HepG2 (cell line): Measurements from ENCODE around the gene SPAG7. TPM values are rescaled to one million over a fixed set of nuclear protein-coding genes. Genes with fewer than 3 reads are reported as not detected.

Source experiments
- ATAC-seq: fragments of 200-7000 bp; cut with Tn5 transposase; 3 replicates; pipeline ENCODE4 v1.9.1; 2020; ENCODE audit warnings: mild to moderate bottlenecking, moderate library complexity
- BruUV-seq: library from RNA; stranded (reverse); fragments of 400-500 nt; replicated peaks from 2 replicates; lab custom pipeline; 2021; lab: Mats Ljungman, UMichigan
- CTCF ChIA-PET: fragments of 300-600 bp; formaldehyde crosslinking; extraction: SDS; loops from one replicate; lab custom pipeline; 2021; ENCODE audit warnings: low total read pairs, inconsistent platforms, low intra/inter-chr PET ratio; lab: Yijun Ruan, JAX
- POLR2A ChIA-PET: fragments of 350-600 bp; sonication (Branson Sonifier 250); formaldehyde crosslinking; loops from one replicate; lab custom pipeline; 2020; ENCODE audit warnings: antibody characterized with exemption, inconsistent platforms; lab: Yijun Ruan, JAX
- DNase-seq: peaks from one replicate; pipeline ENCODE4 v3.0.0-alpha.2; 2015; ENCODE audit warnings: low spot score
- FAIRE-seq: peaks from 3 replicates; lab custom pipeline; 2011; peaks lifted over from hg19 to GRCh38; lab: Jason Lieb, UNC
- H2AFZ ChIP-seq: one replicate; pipeline ENCODE4 v1.6.1; 2011; ENCODE audit warnings: low read length, inconsistent platforms
- H3K27ac ChIP-seq: fragments of 300-600 bp; 3 replicates; pipeline ENCODE4 v1.8.0; 2011; ENCODE audit warnings: mixed run types, mild to moderate bottlenecking, mixed read lengths, low read length, inconsistent platforms; ENCODE audit not compliant: insufficient read depth; ENCODE audit errors: extremely low read length
- H3K27me3 ChIP-seq, 2 experiments: fragments of 200-600 bp in 1 of 2; 2 replicates in 1 of 2; 3 replicates in 1 of 2; pipeline versions ENCODE4 v1.6.0 to v1.8.0; 2011; ENCODE audit warnings: low read length in 2 of 2, mild to moderate bottlenecking in 2 of 2, moderate library complexity in 2 of 2, inconsistent platforms in 1 of 2; ENCODE audit not compliant: insufficient read depth in 2 of 2, control insufficient read depth in 1 of 2
- H3K36me3 ChIP-seq, 2 experiments: fragments of 200-600 bp in 1 of 2; replicated peaks in 1 of 2; 2 replicates in 1 of 2; 3 replicates in 1 of 2; pipeline versions ENCODE4 v1.5.1 to v1.8.0; 2011; ENCODE audit warnings: low read length in 2 of 2, inconsistent platforms in 1 of 2; ENCODE audit not compliant: insufficient read depth in 2 of 2, control insufficient read depth in 1 of 2
- H3K4me1 ChIP-seq: 2 replicates; pipeline ENCODE4 v1.5.1; 2012; ENCODE audit warnings: low read length, inconsistent platforms; ENCODE audit not compliant: insufficient read depth
- H3K4me2 ChIP-seq: 2 replicates; pipeline ENCODE4 v1.6.0; 2011; ENCODE audit warnings: low read depth, low read length, inconsistent platforms
- H3K4me3 ChIP-seq, 3 experiments: fragments of 200-600 bp in 1 of 3; sonication (generic), shearing (Covaris generic) in 1 of 3; replicated peaks in 1 of 3; 2 replicates each; pipeline ENCODE4 v1.5.1; 2011 to 2016; ENCODE audit warnings: low read length in 3 of 3, inconsistent platforms in 2 of 3, low read depth in 2 of 3, mild to moderate bottlenecking in 2 of 3, control low read depth in 1 of 3, mixed read lengths in 1 of 3; ENCODE audit not compliant: insufficient read depth in 1 of 3
- H3K79me2 ChIP-seq: one replicate; pipeline ENCODE4 v1.6.1; 2011; ENCODE audit warnings: low read length, inconsistent platforms; ENCODE audit not compliant: insufficient read depth
- H3K9ac ChIP-seq: 2 replicates; pipeline ENCODE4 v1.6.0; 2011; ENCODE audit warnings: mild to moderate bottlenecking, low read depth, low read length, inconsistent platforms; ENCODE audit not compliant: insufficient read depth
- H3K9me3 ChIP-seq: 2 replicates; pipeline ENCODE4 v1.5.1; 2012; ENCODE audit warnings: mild to moderate bottlenecking, low read length
- H4K20me1 ChIP-seq: 2 replicates; pipeline ENCODE4 v1.6.0; 2011; ENCODE audit warnings: inconsistent platforms, mild to moderate bottlenecking, low read length, moderate library complexity; ENCODE audit not compliant: insufficient read depth
- ATF3 ChIP-seq: sonication (generic); formaldehyde crosslinking; IDR thresholded peaks from 2 replicates; pipeline ENCODE4 v1.4.0; 2020; ENCODE audit warnings: missing genetic modification reagents
- BATF2 ChIP-seq: sonication (generic); formaldehyde crosslinking; IDR thresholded peaks from 2 replicates; pipeline ENCODE4 v1.8.0; 2022; ENCODE audit warnings: mild to moderate bottlenecking, missing genetic modification reagents, moderate library complexity
- BORCS8-MEF2B ChIP-seq: sonication (generic); formaldehyde crosslinking; IDR thresholded peaks from 2 replicates; pipeline ENCODE4 v1.8.0; 2022; ENCODE audit warnings: mild to moderate bottlenecking, missing genetic modification reagents
- CCDC6 ChIP-seq: sonication (generic); formaldehyde crosslinking; IDR thresholded peaks from 2 replicates; pipeline ENCODE4 v1.8.1; 2022; ENCODE audit warnings: mild to moderate bottlenecking, missing genetic modification reagents, moderate library complexity
- CEBPG ChIP-seq: IDR thresholded peaks from 2 replicates; pipeline ENCODE4 v1.6.1; 2016
- ETV5 ChIP-seq: IDR thresholded peaks from 2 replicates; pipeline ENCODE4 v1.6.1; 2018; ENCODE audit warnings: missing biosample characterization, missing genetic modification reagents, inconsistent platforms, borderline replicate concordance
- HES4 ChIP-seq: sonication (generic); formaldehyde crosslinking; IDR thresholded peaks from 2 replicates; pipeline ENCODE4 v1.9.0; 2021; ENCODE audit warnings: mild to moderate bottlenecking, missing genetic modification reagents, borderline replicate concordance
- ISL2 ChIP-seq: sonication (generic); formaldehyde crosslinking; IDR thresholded peaks from 2 replicates; pipeline ENCODE4 v1.5.0; 2020; ENCODE audit warnings: missing genetic modification reagents
- KDM1A ChIP-seq: IDR thresholded peaks from 2 replicates; pipeline ENCODE4 v1.6.1; 2016; ENCODE audit warnings: missing compliant biosample characterization
- KDM5A ChIP-seq: fragments of 200-600 bp; sonication (generic); IDR thresholded peaks from 2 replicates; pipeline ENCODE4 v1.7.0; 2018; ENCODE audit warnings: antibody characterized with exemption, mild to moderate bottlenecking, low read length, borderline replicate concordance
- MAFF ChIP-seq: IDR thresholded peaks from 2 replicates; pipeline ENCODE4 v1.6.1; 2011; ENCODE audit warnings: low read depth, low read length, improper control_type of control experiment
- MEF2D ChIP-seq: sonication (generic); formaldehyde crosslinking; IDR thresholded peaks from 2 replicates; pipeline ENCODE4 v1.5.1; 2020; ENCODE audit warnings: mild to moderate bottlenecking, missing genetic modification reagents
- PHF8 ChIP-seq: sonication (generic); formaldehyde crosslinking; IDR thresholded peaks from 2 replicates; pipeline ENCODE4 v1.5.0; 2020; ENCODE audit warnings: missing genetic modification reagents
- POLR2G ChIP-seq: fragments of 200-400 bp; formaldehyde crosslinking; IDR thresholded peaks from 2 replicates; pipeline ENCODE4 v1.6.1; 2018; ENCODE audit warnings: mild to moderate bottlenecking, low read depth, low read length, moderate library complexity
- PPARG ChIP-seq: conservative IDR thresholded peaks from 2 replicates; pipeline ENCODE4 v1.6.1; 2016; ENCODE audit warnings: missing biosample characterization, missing genetic modification reagents
- RFX3 ChIP-seq: IDR thresholded peaks from 2 replicates; pipeline ENCODE4 v1.6.1; 2016; ENCODE audit warnings: missing biosample characterization, missing genetic modification reagents
- SAP130 ChIP-seq: IDR thresholded peaks from 2 replicates; pipeline ENCODE4 v1.6.1; 2016; ENCODE audit warnings: low read depth
- SIX4 ChIP-seq: sonication (generic); formaldehyde crosslinking; IDR thresholded peaks from 2 replicates; pipeline ENCODE4 v1.4.0; 2020; ENCODE audit warnings: missing genetic modification reagents
- YY1 ChIP-seq: IDR thresholded peaks from 2 replicates; pipeline ENCODE4 v1.6.1; 2011; ENCODE audit warnings: low read length, low read depth, moderate library complexity, mild to moderate bottlenecking; ENCODE audit not compliant: insufficient read depth, insufficient replicate concordance
- ZFP37 ChIP-seq: sonication (generic); formaldehyde crosslinking; IDR thresholded peaks from 2 replicates; pipeline ENCODE4 v1.4.0; 2020; ENCODE audit warnings: missing genetic modification reagents, borderline replicate concordance
- ZNF296 ChIP-seq: sonication (generic); formaldehyde crosslinking; conservative IDR thresholded peaks from 2 replicates; pipeline ENCODE4 v1.5.0; 2020; ENCODE audit warnings: mild to moderate bottlenecking, missing genetic modification reagents
- WGBS: methylation state at CpG from one replicate; pipeline ENCODE4 v1.1.6; 2017; ENCODE audit warnings: low lambda C conversion rate; 5-methylcytosine and 5-hydroxymethylcytosine counted together
- in situ Hi-C: cut with HindIII; loops from 2 replicates; pipeline ENCODE4 v1.10.0; 2017; ENCODE audit warnings: low pct_unique_long_range_greater_than_20kb; ENCODE audit not compliant: extremely low pct_ligation_motif_present
- intact Hi-C: fragments of 100-400 bp; cut with micrococcal nuclease; formaldehyde crosslinking; loops from one replicate; pipeline ENCODE4 v1.10.0; 2022; ENCODE audit not compliant: unreplicated experiment
- polyA plus RNA-seq, 8 experiments: library from polyadenylated mRNA; depleted of rRNA in 3 of 8; stranded (reverse) in 7 of 8; unstranded in 1 of 8; fragments of >200 nt; fragmentation: Illumina TruSeq in 4 of 8; extraction: Trizol in 4 of 8; gene quantifications; 2 replicates each; pipeline versions ENCODE4 v1.2.1 to v1.2.3, GENCODE V29; 2011 to 2016; ENCODE audit warnings: low read depth in 4 of 8, missing spikeins in 1 of 8, mixed read lengths in 1 of 8; ENCODE audit not compliant: insufficient read depth in 1 of 8
- total RNA-seq, 5 experiments: library from RNA; depleted of rRNA; stranded (reverse); fragments of >200 nt; fragmentation: Illumina TruSeq; extraction: Trizol; gene quantifications; 2 replicates each; pipeline ENCODE4 v1.2.3, GENCODE V29; 2016; ENCODE audit warnings: low read depth in 1 of 5
- TF ChIP-seq, protein P1 (sequence below): sonication (generic); formaldehyde crosslinking; IDR thresholded peaks from 2 replicates; pipeline ENCODE4 v1.5.1; 2020; ENCODE audit warnings: mild to moderate bottlenecking, moderate library complexity, missing genetic modification reagents
- TF ChIP-seq, protein P2 (sequence below): sonication (generic); IDR thresholded peaks from 2 replicates; pipeline ENCODE4 v1.6.1; 2016; ENCODE audit warnings: low read depth, borderline replicate concordance

SPAG7 gene
- total and polyA plus RNA-seq, 2 of the 13 experiments (the other 11 are each of a cell fraction or from before 2014, with no cell fraction given) = 51.0 to 59.0 TPM

DNA sequence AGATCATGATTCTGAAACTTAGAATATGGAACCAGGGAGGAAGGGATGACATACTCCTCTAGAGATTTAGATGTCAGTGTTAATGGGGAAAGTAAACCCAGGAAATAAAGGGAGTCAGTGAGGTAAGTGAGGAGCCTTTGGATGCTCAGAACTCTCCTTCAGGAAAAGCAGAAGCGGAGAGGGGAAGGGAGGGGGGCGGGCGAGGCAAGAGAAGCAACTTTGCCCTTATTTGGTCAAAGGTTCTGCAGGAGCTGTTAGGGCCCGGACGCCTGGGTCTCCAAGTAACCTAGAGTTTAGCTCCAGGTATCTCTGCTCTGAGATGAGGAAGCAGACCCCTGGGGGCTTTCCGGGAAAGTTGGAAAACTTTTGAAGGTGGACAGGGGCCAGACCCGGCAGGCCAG is 20.6 kb downstream of the SPAG7 start (continued):
- TF ChIP-seq HES4 (CRISPR knock-in tag) = no peak
- TF ChIP-seq MAFF = no peak
- TF ChIP-seq, protein P1, sequence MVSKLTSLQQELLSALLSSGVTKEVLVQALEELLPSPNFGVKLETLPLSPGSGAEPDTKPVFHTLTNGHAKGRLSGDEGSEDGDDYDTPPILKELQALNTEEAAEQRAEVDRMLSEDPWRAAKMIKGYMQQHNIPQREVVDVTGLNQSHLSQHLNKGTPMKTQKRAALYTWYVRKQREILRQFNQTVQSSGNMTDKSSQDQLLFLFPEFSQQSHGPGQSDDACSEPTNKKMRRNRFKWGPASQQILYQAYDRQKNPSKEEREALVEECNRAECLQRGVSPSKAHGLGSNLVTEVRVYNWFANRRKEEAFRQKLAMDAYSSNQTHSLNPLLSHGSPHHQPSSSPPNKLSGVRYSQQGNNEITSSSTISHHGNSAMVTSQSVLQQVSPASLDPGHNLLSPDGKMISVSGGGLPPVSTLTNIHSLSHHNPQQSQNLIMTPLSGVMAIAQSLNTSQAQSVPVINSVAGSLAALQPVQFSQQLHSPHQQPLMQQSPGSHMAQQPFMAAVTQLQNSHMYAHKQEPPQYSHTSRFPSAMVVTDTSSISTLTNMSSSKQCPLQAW (CRISPR knock-in tag) = 0 out of 2 replicates have a peak, but pooled peaks have one; percentile 8
- TF ChIP-seq ATF3 = no peak
- no peak for TF ChIP-seq MEF2D (CRISPR knock-in tag)
- no peak for TF ChIP-seq ISL2
- TF ChIP-seq BORCS8-MEF2B (CRISPR knock-in tag) = no peak
- TF ChIP-seq ZNF296 (CRISPR knock-in tag) = no peak
- no peak for TF ChIP-seq CEBPG
- TF ChIP-seq YY1 = no peak

GRCh38 chr17:4946312-4946976 is 21.2 kb downstream of the SPAG7 start:
- peaks cover 33% of the 10 kb centered on the region for H4K20me1 ChIP-seq
- peaks cover 55% of the 10 kb centered on the region for H3K79me2 ChIP-seq
- peaks cover 44% of the 10 kb centered on the region for H3K4me1 ChIP-seq
- ATAC-seq (no peak), FAIRE-seq (no peak), DNase-seq (no peak)
- intact Hi-C loops = no loop called here
- H3K4me2 ChIP-seq = peak overlapping the region; percentile 96
- H3K27ac ChIP-seq = peak overlapping the region; percentile 54
- ChIA-PET POLR2A (interaction anchor here (1.2 to 10.0 kb wide), 4 partner anchors 20 to 225 kb away, joined by 3 to 273 read pairs (median 8); partner anchors contain the start of gene SPAG7), CTCF (no interaction called here)
- WGBS = 39% methylated on average over 10 of the region's 16 CpGs
- no peaks in the 10 kb centered on the region; a peak in 1 of 5 replicates for H3K27me3 ChIP-seq
- H3K4me3 ChIP-seq = peak overlapping the region; percentile 90 to 100 (median 100)
- H3K9me3 ChIP-seq = no peaks in the 10 kb centered on the region
- peaks cover 18 to 37% of the 10 kb centered on the region in 2 experiments for H3K36me3 ChIP-seq
- in situ Hi-C loops = no loop called here
- H2AFZ ChIP-seq = no peak overlapping the region
- H3K9ac ChIP-seq = peak overlapping the region; percentile 74
- BruUV-seq = TSS peak; percentile 56
- no peak for TF ChIP-seq BATF2 (CRISPR knock-in tag)
- TF ChIP-seq ZFP37 (CRISPR knock-in tag) = no peak
- TF ChIP-seq, protein P2, sequence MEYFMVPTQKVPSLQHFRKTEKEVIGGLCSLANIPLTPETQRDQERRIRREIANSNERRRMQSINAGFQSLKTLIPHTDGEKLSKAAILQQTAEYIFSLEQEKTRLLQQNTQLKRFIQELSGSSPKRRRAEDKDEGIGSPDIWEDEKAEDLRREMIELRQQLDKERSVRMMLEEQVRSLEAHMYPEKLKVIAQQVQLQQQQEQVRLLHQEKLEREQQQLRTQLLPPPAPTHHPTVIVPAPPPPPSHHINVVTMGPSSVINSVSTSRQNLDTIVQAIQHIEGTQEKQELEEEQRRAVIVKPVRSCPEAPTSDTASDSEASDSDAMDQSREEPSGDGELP = no peak
- TF ChIP-seq KDM5A = peak; percentile 38; the same call in 1 of the 2 replicates
- 0 out of 2 replicates have a peak, but pooled peaks have one; percentile 11 for TF ChIP-seq PHF8 (CRISPR knock-in tag)
- no peak for TF ChIP-seq PPARG (CRISPR knock-in tag)
- no peak for TF ChIP-seq CCDC6 (CRISPR knock-in tag)
- 0 out of 2 replicates have a peak, but pooled peaks have one; percentile 6 for TF ChIP-seq SAP130 (CRISPR knock-in tag)
- peak; percentile 63; the same call in 1 of the 2 replicates for TF ChIP-seq POLR2G
- no peak for TF ChIP-seq SIX4 (CRISPR knock-in tag)
- TF ChIP-seq ETV5 (CRISPR knock-in tag) = no peak
- no peak for TF ChIP-seq KDM1A (CRISPR knock-in tag)
- no peak for TF ChIP-seq RFX3 (CRISPR knock-in tag)
